IPS DF 4.7 (cell line): ENCODE data around the gene YRDC.
A peak's percentile ranks its signal among the peaks of the same experiment; 100 is the strongest.

Experiments used
- DNase-seq: peaks from one replicate; pipeline ENCODE4 v3.0.0-alpha.2; 2013; ENCODE audit warnings: low spot score; ENCODE audit errors: extremely low read depth

The YRDC gene, protein sequence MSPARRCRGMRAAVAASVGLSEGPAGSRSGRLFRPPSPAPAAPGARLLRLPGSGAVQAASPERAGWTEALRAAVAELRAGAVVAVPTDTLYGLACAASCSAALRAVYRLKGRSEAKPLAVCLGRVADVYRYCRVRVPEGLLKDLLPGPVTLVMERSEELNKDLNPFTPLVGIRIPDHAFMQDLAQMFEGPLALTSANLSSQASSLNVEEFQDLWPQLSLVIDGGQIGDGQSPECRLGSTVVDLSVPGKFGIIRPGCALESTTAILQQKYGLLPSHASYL

GRCh38 chr1:37807555-37808368, at the start of gene YRDC, which contains the start of gene C1orf122:
Gene YRDC (minus strand): TSS chr1:37808208. CDS start chr1:37808180, 28 bp downstream.
Gene C1orf122 (plus strand): TSS chr1:37807790. CDS start chr1:37808405, 615 bp downstream.
- DNase-seq, result peak; percentile 76

DNA sequence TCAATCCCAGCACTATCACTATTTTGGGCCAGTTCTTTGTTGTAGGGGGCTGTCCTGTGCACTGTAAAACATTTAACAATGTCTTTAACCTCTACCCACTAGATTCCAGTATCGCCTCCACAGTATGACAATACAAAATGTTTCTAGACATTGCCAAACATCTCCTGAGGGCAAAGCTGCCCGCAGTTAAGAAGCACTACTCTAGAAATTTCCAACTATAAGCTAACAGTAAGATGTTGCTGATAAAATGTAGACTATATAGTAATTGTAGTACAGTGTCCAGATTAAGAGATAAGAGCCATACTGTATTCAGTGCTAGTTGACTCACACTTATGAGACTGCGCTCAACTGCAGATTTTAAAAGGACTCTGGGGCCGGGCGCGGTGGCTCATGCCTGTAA, 46.4 kb upstream of the YRDC start:
- no peak for DNase-seq

GRCh38 chr1:37853157-37853556, 45.1 kb upstream of the YRDC start:
- DNase-seq, result no peak

- no peak for DNase-seq
These were observed 43.8 kb upstream of the YRDC start for GRCh38 chr1:37851782-37852210.

DNA sequence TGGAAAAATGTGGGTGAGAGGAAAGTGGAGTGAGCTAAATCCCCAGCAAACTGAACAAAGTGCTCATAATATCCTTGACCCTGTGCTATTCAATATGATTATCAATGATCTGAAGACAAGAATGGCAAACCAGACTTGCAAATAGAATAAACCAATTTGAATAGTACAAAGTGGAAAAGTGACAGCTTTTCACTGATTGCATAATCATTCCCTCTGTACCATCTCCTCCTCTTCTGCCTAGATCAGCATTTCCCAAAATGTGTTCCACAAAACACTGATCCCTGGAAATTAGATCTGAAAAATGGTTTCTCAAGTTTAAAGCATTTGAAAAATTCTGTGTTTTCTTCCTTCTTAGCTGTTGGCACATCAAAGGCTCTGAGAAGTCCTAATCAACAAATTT, 43.3 kb upstream of the YRDC start:
- no peak for DNase-seq

DNA sequence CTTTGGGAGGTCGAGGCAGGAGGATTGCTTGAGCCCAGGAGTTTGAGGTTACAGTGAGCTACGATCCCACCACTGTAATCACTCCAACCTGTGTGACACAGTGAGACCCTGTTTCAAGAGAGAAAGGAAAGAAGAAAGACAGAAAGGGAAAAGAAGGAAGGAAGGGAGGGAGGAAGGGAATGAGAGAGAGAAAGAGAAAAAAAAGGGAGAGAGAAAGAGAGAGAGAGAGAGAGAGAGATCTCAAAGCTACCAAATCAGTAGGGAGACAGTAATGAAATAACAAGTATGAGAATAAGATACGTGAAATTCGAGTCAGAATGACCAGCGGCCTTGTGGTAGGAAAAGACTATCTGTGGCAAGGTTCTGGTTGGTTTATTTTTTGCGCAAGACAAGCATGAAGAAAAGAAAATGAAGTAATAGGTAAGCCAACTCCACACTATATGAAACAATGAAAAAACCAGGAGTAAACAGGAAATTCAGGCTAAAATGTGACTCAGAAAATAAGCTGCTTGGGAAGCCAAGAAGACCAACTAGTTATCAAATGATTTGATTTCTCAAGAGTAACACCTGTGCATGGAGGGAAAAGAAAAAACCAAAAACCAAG, 42.4 kb upstream of the YRDC start:
- no peak for DNase-seq

GRCh38 chr1:37849480-37849879, 41.5 kb upstream of the YRDC start:
- DNase-seq, result no peak

- no peak for DNase-seq
These were observed 38.8 kb upstream of the YRDC start for GRCh38 chr1:37846647-37847339.

GRCh38 chr1:37845786-37846185, 37.8 kb upstream of the YRDC start:
- no peak for DNase-seq

DNA sequence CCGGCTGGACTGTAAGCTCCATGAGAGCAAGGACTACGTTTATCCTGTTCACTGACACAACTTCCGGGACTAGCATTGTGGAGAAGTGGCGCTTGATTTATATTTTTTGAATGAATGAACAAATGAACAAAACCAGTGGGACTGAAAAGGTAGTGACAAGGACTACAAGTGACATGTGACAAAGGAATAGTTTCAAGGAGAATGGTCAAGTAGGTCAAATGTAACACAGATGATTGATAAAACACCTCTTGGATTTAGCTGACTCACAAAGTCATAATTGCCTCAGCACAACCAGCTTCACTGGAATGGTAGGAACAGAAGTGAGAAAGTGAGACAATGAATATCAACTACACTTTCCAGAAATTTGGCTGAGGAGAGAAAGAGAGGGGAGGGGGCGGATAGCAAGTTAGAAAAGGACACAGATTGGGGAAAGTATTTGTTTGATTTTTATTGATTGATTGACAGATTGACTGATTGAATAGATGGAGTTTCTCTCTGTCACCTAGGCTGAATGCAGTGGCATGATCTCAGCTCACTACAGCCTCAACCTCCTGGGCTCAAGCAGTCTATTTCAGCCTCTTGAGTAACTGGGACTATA, 37.1 kb upstream of the YRDC start:
- no peak for DNase-seq

GRCh38 chr1:37844536-37844935, 36.5 kb upstream of the YRDC start:
- no peak for DNase-seq

DNA sequence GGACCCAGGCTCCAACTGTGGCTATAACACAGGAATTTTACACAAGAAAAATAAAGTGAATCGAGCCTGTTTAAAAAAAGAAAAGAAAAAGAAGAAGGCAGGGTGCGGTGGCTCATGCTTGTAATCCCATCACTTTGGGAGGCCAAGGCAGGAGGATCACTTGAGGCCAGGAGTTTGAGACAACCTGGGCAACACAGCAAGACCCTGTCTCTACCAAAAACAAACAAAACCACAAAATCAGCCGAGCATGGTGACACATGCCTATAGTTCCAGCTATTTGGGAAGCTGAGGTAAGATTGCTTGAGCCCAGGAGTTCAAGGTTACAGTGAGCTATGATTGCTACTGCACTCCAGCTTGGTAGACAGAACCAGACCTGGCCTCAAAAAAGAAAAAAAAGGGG, 33.6 kb upstream of the YRDC start:
- no peak for DNase-seq

DNA sequence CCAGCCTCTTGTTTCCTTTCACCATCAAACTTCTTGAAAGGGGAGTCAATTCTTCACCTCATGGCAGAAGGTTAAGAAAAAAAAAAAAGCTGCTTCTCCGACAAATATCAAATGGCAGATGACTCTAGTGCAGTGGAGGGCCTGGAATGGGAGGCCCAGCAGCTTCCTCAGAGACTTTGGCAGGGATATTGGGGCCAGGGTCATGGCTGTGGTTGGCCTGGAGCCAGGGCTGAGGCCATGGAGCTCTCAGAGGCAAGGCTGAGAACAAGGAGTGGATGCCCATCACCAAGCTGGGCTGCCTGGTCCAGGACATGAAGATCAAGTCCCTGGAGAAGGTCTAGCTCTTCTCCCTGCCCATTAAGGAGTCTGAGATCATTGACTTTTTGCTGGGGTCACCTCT, 32.7 kb upstream of the YRDC start:
- DNase-seq, result no peak

DNA sequence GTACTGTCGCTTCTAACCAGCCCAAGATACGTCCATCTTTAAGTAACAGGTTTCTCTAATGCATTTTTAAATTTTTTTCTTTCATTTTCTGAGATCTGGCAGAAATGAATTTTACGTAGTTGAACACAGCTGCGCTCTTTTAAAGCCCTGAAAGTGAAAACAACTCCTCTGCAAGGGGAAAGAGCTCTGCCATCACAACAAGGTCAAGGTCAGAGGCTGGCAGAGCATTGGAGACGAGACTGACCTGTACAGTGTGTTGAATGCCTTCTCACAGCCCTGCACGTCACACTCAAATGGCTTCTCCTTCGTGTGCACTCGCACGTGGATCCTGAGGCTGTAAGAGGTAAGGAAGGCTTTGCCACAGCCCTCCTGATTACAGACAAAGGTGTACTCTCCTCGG, 31.7 kb upstream of the YRDC start:
- DNase-seq, result no peak

DNA sequence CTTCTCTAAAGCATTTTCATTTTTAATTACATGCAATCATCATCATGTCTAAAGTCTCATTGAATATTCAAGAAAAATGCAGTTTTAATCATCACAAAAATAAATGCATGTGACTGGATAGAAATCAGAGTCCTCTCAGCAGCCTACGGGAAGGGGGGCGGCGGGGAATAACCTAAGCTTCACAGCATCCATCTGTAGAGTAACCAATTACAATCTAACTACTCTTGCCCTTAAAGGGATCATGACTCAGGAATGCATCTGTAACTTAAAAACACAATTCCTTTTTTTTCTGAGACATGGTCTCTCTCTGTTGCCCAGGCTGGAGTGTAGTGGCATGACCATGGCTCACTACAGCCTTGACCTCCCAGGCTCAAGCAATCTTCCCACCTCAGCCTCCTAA, 28.8 kb upstream of the YRDC start:
- DNase-seq, result no peak

DNA sequence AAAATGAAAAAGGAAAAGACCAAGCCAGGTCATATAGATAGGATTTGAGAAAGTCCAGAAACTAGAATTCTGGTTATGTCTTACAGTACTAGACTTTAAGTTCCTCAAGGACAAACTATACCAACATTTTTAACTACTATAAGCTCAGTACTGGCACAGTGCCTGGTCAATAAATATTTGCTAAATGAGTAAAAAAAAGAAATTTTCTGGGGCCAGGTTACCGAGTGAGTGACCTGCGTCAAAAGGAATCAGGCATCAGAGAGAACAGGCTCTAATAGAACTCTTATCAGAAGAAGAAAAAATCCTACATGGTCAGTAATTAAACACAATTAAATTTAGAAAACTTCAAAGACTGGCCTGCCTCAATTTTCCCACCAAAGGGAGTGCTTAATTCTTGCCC, 23.8 kb upstream of the YRDC start:
- DNase-seq, result no peak

DNA sequence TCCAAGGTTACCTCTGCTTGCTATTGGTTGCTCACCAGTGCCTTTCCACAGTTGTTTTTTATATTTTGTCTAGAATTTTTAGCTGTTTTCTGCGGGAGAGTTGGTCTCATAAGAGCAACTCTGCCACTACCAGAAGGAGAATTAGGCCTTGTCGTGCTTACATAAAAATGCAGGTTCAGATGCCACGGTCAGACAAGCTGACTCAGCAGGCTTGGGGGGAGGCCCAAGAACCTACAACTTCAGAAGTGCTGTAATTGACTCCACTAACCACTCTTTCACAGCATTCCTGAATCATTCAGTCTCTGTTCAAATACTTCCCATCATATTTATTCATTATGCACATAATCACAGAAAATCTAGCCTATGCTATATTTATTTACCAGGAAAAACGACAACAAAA, 23.1 kb upstream of the YRDC start:
- no peak for DNase-seq

DNA sequence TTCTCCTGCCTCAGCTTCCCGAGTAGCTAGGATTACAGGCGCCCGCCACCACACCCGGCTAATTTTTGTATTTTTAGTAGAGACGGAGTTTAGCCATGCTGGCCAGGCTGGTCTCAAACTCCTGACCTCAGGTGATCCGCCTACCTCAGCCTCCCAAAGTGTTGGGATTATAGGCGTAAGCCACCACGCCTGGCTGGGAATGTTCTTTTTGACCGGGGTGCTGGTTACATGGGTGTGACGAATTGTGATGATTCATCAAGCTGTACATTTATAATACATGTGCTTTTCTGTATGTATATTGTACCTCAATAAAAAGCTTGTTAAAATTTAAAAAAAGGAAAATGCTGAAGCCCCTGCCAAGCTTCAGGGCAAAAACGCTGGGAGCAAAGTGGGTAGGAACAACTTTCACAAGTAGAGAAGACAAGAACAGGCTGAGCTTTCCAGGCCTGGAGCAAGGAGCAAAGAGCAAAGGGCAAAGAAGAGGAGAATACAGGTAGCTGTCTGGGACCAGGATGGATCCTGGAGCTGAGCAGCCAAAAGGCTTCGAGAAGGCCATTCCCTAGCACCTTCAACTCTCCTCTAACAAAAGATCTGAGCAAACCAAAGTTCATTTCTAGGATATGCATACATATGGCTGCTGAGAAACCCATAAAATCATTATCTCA, 20.5 kb upstream of the YRDC start:
- no peak for DNase-seq

GRCh38 chr1:37825506-37825905, 17.5 kb upstream of the YRDC start:
- DNase-seq, result no peak

GRCh38 chr1:37824001-37824400, 16.0 kb upstream of the YRDC start:
- DNase-seq, result no peak
